Testis (tissue), 3 donors: ENCODE data around the gene ATP11A. TPM values are rescaled to one million over a fixed set of nuclear protein-coding genes. Genes with fewer than 3 reads are reported as not detected.

Experiments
- DNase-seq: peaks from one replicate; pipeline ENCODE4 v3.0.0-alpha.2; 2019
- H3K27ac ChIP-seq, 2 donors: fragments of 200-600 bp; sonication (generic); one replicate each; pipeline ENCODE4 v1.5.1; 2019
- H3K27me3 ChIP-seq: fragments of 200-600 bp; sonication (generic); one replicate; pipeline ENCODE4 v1.5.1; 2019
- H3K36me3 ChIP-seq: fragments of 200-600 bp; sonication (generic); one replicate; pipeline ENCODE4 v1.5.1; 2017; ENCODE audit warnings: low read depth; ENCODE audit errors: missing control alignments
- H3K4me1 ChIP-seq: fragments of 200-600 bp; sonication (generic); one replicate; pipeline ENCODE4 v1.5.1; 2019
- H3K4me3 ChIP-seq, 2 donors: fragments of 200-600 bp; sonication (generic); one replicate each; pipeline ENCODE4 v1.5.1; 2017 to 2019
- H3K9me3 ChIP-seq: fragments of 200-600 bp; sonication (generic); one replicate; pipeline ENCODE4 v1.5.1; 2017
- POLR2A ChIP-seq: fragments of 450-650 bp; IDR thresholded peaks from one replicate; pipeline ENCODE4 v1.6.1; 2017; ENCODE audit warnings: antibody characterized with exemption, mild to moderate bottlenecking, moderate library complexity
- WGBS, 2 donors: methylation state at CpG; one replicate each; pipeline ENCODE4 v1.1.5; 2018; 5-methylcytosine and 5-hydroxymethylcytosine counted together
- intact Hi-C: fragments of 100-400 bp; cut with DNase I; formaldehyde crosslinking; loops from one replicate; pipeline ENCODE4 v1.15.1; 2023; ENCODE audit warnings: low total_unique reads
- polyA plus RNA-seq: library from polyadenylated mRNA; stranded (reverse); fragments of 350-450 nt; fragmentation: Illumina TruSeq; extraction: RNeasy Lipid Tissue Mini Kit (QIAGEN cat#74804); gene quantifications from one replicate; pipeline ENCODE4 v1.2.3, GENCODE V29; 2014; ENCODE audit warnings: low read depth, low replicate concordance; ENCODE audit not compliant: insufficient read depth
- total RNA-seq, 2 donors: library from RNA; depleted of rRNA; stranded (reverse); fragments of >200 nt; gene quantifications; one replicate each; pipeline ENCODE4 v1.2.3, GENCODE V29; 2016
- TF ChIP-seq, protein P1 (sequence below), 3 experiments: fragments of 450-650 bp in 2 of 3; fragments of 200-600 bp in 1 of 3; sonication (generic) in 1 of 3; IDR thresholded peaks; one replicate each; pipeline ENCODE4 v1.5.1; 2016 to 2019; ENCODE audit warnings: antibody characterized with exemption in 3 of 3, mild to moderate bottlenecking in 2 of 3, moderate library complexity in 1 of 3

The ATP11A gene
- total and polyA plus RNA-seq, 3 donors from 2014 or later, result 34.4 to 122 (median 112) TPM

DNA sequence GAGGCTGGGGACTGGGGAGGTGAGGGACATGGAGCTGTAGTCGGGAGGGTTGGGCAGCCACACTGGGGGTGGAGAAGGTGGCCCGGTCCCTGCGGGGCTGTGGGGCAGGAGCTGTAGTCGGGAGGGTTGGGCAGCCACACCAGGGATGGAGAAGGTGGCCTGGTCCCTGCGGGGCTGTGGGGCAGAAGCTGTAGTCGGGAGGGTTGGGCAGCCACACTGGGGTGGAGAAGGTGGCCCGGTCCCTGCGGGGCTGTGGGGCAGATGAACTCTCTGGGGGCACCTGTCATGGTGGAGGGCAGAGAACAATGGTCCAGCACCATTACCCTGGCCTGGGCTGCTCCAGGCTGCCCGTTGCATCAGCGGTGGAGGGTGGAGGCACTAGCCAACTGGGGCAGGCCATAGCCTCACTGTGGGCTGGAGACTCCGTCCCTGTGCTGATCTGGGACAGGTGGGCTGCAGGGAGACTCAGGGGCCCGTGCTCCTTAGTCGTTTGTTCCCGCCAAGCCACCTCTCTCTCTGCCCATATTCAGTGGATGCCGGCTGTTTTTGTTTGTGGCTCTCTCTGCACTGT lies 51.4 kb downstream of the ATP11A start:
- no peak for DNase-seq
- intact Hi-C loops, result no loop called here

DNA sequence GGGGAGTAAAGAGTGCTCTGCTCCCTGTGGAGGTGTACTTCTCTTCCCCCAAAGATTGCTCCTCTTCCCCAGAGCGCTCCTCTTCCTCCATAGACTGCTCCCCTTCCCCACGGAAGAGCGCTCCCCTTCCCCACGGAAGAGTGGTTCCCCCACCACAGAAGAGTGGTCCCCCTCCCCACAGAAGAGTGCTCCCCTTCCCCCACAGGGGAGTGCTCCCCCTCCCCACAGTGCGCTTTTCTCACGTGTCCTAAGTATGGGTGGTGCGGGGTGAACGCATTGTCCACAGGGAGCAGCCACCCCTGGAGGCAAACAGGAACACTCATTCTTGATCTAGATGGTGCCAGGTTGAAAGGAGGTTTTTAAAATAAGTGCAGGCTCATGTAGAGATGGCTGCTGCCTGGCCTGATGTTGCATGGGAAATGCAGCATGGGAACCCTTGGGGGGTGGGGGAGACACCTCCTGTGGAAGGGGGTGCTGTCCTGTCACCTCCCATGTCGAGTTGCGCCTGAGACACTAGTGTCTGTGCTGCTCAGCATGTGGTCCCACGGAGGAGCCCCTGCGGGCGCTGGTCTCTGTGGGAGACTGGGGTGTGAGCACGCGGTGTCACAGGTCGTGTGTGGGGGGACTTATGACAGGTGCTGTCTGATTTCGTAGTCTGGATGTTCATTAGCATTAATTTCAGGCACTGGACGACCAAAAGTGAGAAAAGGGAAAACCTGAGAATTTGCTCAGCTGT lies 52.2 kb downstream of the ATP11A start:
- H3K9me3 ChIP-seq, result no peaks in the 10 kb centered on the region
- intact Hi-C loops, result no loop called here
- 85 to 91% methylated on average over 10 to 18 of the region's 18 CpGs for WGBS, 2 donors
- no peak overlapping the region for H3K4me3 ChIP-seq
- H3K4me1 ChIP-seq, result peaks cover 8% of the 10 kb centered on the region
- TF ChIP-seq, protein P1, sequence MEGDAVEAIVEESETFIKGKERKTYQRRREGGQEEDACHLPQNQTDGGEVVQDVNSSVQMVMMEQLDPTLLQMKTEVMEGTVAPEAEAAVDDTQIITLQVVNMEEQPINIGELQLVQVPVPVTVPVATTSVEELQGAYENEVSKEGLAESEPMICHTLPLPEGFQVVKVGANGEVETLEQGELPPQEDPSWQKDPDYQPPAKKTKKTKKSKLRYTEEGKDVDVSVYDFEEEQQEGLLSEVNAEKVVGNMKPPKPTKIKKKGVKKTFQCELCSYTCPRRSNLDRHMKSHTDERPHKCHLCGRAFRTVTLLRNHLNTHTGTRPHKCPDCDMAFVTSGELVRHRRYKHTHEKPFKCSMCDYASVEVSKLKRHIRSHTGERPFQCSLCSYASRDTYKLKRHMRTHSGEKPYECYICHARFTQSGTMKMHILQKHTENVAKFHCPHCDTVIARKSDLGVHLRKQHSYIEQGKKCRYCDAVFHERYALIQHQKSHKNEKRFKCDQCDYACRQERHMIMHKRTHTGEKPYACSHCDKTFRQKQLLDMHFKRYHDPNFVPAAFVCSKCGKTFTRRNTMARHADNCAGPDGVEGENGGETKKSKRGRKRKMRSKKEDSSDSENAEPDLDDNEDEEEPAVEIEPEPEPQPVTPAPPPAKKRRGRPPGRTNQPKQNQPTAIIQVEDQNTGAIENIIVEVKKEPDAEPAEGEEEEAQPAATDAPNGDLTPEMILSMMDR (IDR thresholded peaks at IDR 0.05), result no peak
- TF ChIP-seq POLR2A, result no peak
- H3K36me3 ChIP-seq, result no peaks in the 10 kb centered on the region
- H3K27ac ChIP-seq, result no peak overlapping the region
- no peaks in the 10 kb centered on the region for H3K27me3 ChIP-seq
- DNase-seq, result no peak

More for the DNA sequence above, 51.4 kb downstream of the ATP11A start:
- no peak overlapping the region for H3K27ac ChIP-seq
- peaks cover 8% of the 10 kb centered on the region for H3K4me1 ChIP-seq
- H3K27me3 ChIP-seq, result no peaks in the 10 kb centered on the region
- H3K36me3 ChIP-seq, result no peaks in the 10 kb centered on the region
- WGBS, 2 donors, result 92 to 94% methylated on average over 15 of the region's 15 CpGs
- no peak for TF ChIP-seq POLR2A
- TF ChIP-seq, protein P1 (IDR thresholded peaks at IDR 0.05), result no peak
- no peak overlapping the region for H3K4me3 ChIP-seq
- H3K9me3 ChIP-seq, result no peaks in the 10 kb centered on the region

DNA sequence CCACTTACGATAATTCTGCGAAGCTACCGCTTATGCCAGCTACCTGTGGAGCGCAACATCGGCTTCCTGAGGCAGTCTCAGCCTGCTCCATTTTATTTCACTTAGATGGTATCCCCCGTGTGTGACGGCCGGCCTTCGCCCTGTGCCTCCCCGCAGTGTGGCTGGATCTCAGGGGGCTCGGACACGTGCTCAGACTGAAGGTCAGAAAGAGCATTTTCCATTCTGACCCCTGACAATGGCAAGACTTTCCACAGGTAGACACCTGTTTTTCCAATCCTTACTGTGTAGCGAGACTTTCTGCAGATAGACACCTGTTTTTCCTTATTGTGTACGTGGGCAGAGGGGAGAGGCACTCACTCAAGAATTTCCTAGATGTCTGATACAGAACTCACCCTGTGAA lies 52.7 kb downstream of the ATP11A start:
- intact Hi-C loops, result no loop called here
- WGBS, 2 donors, result 93 to 95% methylated on average over 14 of the region's 14 CpGs

DNA sequence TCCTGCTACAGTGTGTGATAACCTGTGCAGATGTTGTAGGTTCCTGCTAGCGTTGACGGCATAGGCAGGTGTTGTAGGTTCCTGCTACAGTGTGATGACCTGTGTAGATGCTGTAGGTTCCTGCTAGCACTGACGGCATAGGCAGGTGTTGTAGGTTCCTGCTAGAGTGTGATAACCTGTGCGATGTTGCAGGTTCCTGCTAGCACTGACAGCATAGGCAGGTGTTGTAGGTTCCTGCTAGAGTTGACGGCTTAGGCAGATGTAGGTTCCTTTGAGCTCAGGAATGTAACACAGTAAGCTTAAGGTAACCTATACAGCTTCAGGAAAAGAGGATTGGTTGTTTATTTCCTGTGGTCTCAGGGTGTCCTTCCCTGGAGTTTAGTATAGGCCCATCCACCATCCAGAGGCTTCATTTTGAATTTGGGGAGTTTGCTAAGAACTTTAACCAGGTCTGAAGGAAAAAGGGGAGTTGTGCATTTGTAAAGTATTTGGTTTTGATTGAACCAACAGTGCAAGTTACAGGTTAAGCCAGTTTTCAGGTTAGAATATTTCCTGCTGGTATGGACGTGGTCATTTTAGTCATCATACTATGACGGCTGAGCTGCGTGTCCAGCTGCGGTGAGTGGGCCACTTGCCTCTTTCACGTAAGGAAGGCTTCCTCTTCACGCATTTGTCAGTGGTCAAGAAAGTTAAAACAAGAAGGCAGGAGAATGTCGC lies 53.8 kb downstream of the ATP11A start:
- intact Hi-C loops, result no loop called here
- 87 to 90% methylated on average over 12 of the region's 12 CpGs for WGBS, 2 donors

More for the DNA sequence above, 52.7 kb downstream of the ATP11A start:
- Histone ChIP-seq H3K9me3 (no peaks in the 10 kb centered on the region), H3K4me1 (peaks cover 8% of the 10 kb centered on the region), H3K4me3 (no peak overlapping the region), H3K27ac (no peak overlapping the region), H3K36me3 (no peaks in the 10 kb centered on the region), H3K27me3 (no peaks in the 10 kb centered on the region)
- TF ChIP-seq, protein P1 (IDR thresholded peaks at IDR 0.05), result no peak
- TF ChIP-seq POLR2A, result no peak
- no peak for DNase-seq

More for the DNA sequence above, 53.8 kb downstream of the ATP11A start:
- TF ChIP-seq, protein P1 (IDR thresholded peaks at IDR 0.05), result no peak
- no peak for TF ChIP-seq POLR2A
- Histone ChIP-seq H3K9me3 (no peaks in the 10 kb centered on the region), H3K36me3 (no peaks in the 10 kb centered on the region), H3K27me3 (no peaks in the 10 kb centered on the region), H3K27ac (no peak overlapping the region), H3K4me3 (no peak overlapping the region), H3K4me1 (peaks cover 8% of the 10 kb centered on the region)
- DNase-seq, result no peak
